Left ventricle myocardium inferior (tissue), 1 donor: ENCODE results near the gene PRKCB. TPM values are rescaled to one million over a fixed set of nuclear protein-coding genes. Genes with fewer than 3 reads are reported as not detected.
"Not testable (repeated sequence)": the region's sequence is repeated elsewhere in the genome, so short reads cannot be mapped to it uniquely, and the experiment has no call there.

Experiments used
- DNase-seq: peaks from one replicate; pipeline ENCODE4 v3.0.0-alpha.2; 2020
- H3K27ac ChIP-seq: fragments of 200-600 bp; replicated peaks from 2 replicates; pipeline ENCODE4 v1.8.0; 2021
- H3K27me3 ChIP-seq: fragments of 200-600 bp; 2 replicates; pipeline ENCODE4 v1.8.0; 2021; ENCODE audit warnings: low read depth
- H3K36me3 ChIP-seq: fragments of 200-600 bp; 2 replicates; pipeline ENCODE4 v1.8.0; 2021
- H3K4me1 ChIP-seq: fragments of 200-600 bp; 2 replicates; pipeline ENCODE4 v1.8.0; 2021
- H3K4me3 ChIP-seq: fragments of 200-600 bp; 2 replicates; pipeline ENCODE4 v1.8.0; 2021; ENCODE audit warnings: mild to moderate bottlenecking, moderate library complexity
- H3K9me3 ChIP-seq: fragments of 200-600 bp; replicated peaks from 2 replicates; pipeline ENCODE4 v1.8.0; 2021
- intact Hi-C: fragments of 100-400 bp; cut with micrococcal nuclease; formaldehyde crosslinking; loops from one replicate; pipeline ENCODE4 v1.11.0; 2022
- total RNA-seq: library from RNA; stranded (reverse); fragmentation: NEBNext Ultra II Directional; extraction: Animal tissue kit (Norgen Biotek cat#: 25700); gene quantifications from one replicate; pipeline ENCODE4 v1.2.1, GENCODE V29; 2021
- TF ChIP-seq, protein P1 (sequence below): fragments of 200-600 bp; IDR thresholded peaks from 2 replicates; pipeline ENCODE4 v1.8.0; 2021; ENCODE audit warnings: antibody characterized with exemption, mild to moderate bottlenecking, borderline replicate concordance
- donor health status: DM: no; HTN: yes; CAD: no; lungs with severe emphysema.

Gene PRKCB
- total RNA-seq, 1 donor from 2014 or later = 1.6 TPM

DNA sequence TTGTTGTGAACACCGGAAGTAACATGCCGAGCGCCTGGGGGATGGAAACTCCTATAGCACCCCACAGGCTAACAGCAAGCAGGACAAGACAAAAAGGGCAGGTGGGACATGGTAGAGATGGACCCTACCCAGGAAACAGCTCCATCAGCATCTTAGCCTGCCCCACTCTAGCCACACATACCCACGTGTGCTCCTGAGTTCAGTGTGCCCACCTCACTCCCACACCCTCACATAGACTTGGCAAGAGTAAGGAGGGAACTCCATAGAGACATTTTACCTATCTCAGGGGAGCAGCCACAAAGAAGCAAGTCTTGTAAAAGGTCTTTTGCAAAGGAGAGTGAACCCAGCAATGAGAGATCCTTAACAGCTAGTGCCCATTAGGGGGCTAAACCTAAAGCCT is 382.5 kb downstream of the PRKCB start:
- Histone ChIP-seq H3K27ac (no peak overlapping the region), H3K9me3 (no peaks in the 10 kb centered on the region), H3K4me3 (no peak overlapping the region), H3K4me1 (no peaks in the 10 kb centered on the region), H3K27me3 (peaks cover 7% of the 10 kb centered on the region), H3K36me3 (no peaks in the 10 kb centered on the region)
- DNase-seq = no peak
- intact Hi-C loops = no loop called here
- TF ChIP-seq, protein P1, sequence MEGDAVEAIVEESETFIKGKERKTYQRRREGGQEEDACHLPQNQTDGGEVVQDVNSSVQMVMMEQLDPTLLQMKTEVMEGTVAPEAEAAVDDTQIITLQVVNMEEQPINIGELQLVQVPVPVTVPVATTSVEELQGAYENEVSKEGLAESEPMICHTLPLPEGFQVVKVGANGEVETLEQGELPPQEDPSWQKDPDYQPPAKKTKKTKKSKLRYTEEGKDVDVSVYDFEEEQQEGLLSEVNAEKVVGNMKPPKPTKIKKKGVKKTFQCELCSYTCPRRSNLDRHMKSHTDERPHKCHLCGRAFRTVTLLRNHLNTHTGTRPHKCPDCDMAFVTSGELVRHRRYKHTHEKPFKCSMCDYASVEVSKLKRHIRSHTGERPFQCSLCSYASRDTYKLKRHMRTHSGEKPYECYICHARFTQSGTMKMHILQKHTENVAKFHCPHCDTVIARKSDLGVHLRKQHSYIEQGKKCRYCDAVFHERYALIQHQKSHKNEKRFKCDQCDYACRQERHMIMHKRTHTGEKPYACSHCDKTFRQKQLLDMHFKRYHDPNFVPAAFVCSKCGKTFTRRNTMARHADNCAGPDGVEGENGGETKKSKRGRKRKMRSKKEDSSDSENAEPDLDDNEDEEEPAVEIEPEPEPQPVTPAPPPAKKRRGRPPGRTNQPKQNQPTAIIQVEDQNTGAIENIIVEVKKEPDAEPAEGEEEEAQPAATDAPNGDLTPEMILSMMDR = no peak

DNA sequence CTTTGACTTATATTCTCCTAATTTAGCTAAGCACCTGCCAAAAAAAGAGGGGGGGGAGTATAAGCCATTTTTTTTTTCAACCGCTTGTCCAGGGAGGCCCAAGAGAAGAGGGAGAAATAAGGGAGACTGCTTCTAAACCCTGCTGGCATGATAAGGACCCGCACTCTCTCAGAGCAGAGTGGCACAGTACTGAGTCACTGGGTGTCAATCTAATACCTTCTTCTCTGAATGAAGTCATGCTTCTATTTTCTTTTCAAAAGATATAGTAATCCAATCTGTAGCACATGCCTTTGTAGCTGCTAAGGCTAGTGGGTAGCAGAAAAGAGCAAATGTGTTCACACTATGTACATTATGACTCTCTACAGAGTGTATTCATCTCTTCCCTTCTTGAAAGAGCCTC is 385.4 kb downstream of the PRKCB start:
- Histone ChIP-seq H3K27me3 (no peaks in the 10 kb centered on the region), H3K9me3 (no peaks in the 10 kb centered on the region), H3K4me1 (no peaks in the 10 kb centered on the region), H3K36me3 (no peaks in the 10 kb centered on the region), H3K4me3 (no peak overlapping the region), H3K27ac (no peak overlapping the region)
- TF ChIP-seq, protein P1 = no peak
- intact Hi-C loops = no loop called here
- no peak for DNase-seq

DNA sequence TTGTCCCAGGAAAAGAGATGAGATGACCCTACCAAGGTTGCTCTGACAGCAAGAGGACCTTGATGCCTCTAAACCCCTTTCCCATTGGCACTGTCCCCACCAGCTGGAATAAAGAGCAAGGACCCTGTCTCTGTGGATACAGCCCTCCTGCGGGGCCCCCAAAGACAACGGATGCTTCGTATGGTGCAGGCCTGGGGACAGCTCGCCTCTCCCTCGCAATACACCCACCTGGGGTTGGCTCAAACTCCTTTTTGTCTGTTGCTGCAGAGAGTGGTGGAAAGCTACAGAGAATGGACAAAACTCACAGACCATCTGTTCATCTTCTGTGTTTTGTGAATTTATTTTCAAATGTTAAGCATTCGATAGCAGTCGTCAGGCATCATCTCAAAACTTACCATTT is 392.7 kb downstream of the PRKCB start:
- Histone ChIP-seq H3K36me3 (no peaks in the 10 kb centered on the region), H3K9me3 (no peaks in the 10 kb centered on the region), H3K4me1 (no peaks in the 10 kb centered on the region), H3K27ac (no peak overlapping the region), H3K27me3 (peaks cover 17% of the 10 kb centered on the region), H3K4me3 (no peak overlapping the region)
- TF ChIP-seq, protein P1 = no peak
- intact Hi-C loops = no loop called here
- no peak for DNase-seq

DNA sequence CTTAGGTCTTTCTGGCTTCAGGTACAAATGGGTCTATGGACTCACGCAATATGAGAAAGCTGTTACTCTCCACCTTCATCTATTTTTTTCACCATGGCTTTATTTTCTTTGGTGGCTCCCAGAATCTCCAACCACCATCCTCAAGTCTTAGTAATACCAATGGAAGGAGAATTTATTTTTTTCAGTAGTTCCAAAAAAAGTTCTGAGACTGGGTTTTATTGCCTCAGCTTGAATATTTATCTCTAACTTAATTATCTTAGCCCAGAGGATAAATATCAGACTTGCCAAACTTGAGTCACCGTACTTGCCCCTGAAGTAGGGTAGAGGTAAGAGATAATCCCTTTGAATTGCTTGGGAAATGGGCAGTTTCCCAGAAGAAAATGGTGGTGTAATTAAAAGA is 397.2 kb downstream of the PRKCB start:
- peaks cover 27% of the 10 kb centered on the region for H3K27me3 ChIP-seq
- H3K4me3 ChIP-seq = no peak overlapping the region
- no peaks in the 10 kb centered on the region for H3K36me3 ChIP-seq
- DNase-seq = no peak
- intact Hi-C loops = no loop called here
- peaks cover 20% of the 10 kb centered on the region for H3K9me3 ChIP-seq
- no peak overlapping the region for H3K27ac ChIP-seq
- TF ChIP-seq, protein P1 = no peak
- no peaks in the 10 kb centered on the region for H3K4me1 ChIP-seq

DNA sequence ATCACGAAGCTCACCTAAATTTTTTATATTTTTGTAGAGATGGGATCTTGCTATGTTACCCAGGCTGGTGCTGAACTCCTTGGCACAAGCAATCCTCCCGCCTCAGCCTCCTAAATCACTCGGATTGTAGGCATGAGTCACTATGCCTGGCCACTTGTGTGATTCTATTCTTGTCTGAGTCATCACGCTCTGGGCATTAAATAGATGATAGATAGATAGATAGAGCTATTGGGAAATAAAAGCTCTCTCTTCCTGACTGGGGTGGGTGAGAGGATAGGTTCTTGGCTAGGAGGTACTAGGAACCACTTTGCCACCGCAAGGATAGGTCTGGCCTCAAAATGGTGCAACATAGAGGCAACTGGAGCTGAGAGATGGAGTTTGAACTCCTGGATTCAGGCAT is 399.0 kb downstream of the PRKCB start:
- Histone ChIP-seq H3K4me3 (no peak overlapping the region), H3K27me3 (peaks cover 26% of the 10 kb centered on the region), H3K27ac (no peak overlapping the region), H3K4me1 (no peaks in the 10 kb centered on the region), H3K9me3 (peaks cover 23% of the 10 kb centered on the region), H3K36me3 (no peaks in the 10 kb centered on the region)
- TF ChIP-seq, protein P1 = no peak
- intact Hi-C loops = no loop called here
- DNase-seq = no peak

DNA sequence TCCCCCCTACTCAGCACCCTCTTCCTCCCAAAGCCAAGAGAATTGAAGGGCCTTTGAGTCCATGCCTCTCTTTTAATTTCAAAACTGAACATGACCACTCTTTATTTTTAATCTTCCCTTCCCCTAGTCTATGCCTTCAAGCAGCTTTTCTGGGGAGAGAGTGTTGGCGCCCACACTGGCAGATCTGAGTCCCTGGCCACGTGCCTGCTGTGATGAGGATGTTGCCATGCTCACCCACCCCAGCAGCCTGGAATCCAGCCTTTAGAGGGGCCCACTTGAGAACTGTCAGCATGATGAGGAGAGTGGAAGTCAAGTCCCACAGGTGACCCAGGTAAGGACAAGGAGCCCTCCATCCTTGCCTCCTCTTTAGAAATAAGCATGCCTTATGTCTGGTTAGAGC is 400.0 kb downstream of the PRKCB start:
- no peak for DNase-seq
- no peak overlapping the region for H3K27ac ChIP-seq
- no peaks in the 10 kb centered on the region for H3K36me3 ChIP-seq
- no peak overlapping the region for H3K4me3 ChIP-seq
- peaks cover 16% of the 10 kb centered on the region for H3K27me3 ChIP-seq
- intact Hi-C loops = no loop called here
- peaks cover 23% of the 10 kb centered on the region for H3K9me3 ChIP-seq
- no peaks in the 10 kb centered on the region for H3K4me1 ChIP-seq
- TF ChIP-seq, protein P1 = no peak

DNA sequence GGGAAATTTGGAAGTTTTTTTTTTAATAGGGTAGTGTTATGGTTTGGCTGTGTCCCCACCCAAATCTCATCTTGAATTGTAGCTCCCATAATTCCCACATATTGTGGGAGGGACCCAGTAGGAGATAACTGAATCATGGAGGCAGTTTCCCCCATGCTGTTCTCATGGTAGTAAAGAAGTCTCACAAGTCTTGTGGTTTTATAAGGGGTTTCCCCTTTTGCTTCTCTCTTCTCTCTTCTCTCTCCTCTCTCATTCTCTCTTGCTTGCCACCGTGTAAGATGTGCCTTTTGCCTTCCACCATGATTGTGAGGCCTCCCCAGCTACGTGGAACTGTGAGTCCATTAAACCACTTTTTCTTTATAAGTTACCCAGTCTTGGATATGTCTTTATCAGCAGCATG is 403.1 kb downstream of the PRKCB start:
- H3K4me3 ChIP-seq, H3K27ac ChIP-seq, H3K4me1 ChIP-seq, DNase-seq, H3K36me3 ChIP-seq, intact Hi-C loops: not testable (repeated sequence)
- peaks cover 18% of the 10 kb centered on the region for H3K27me3 ChIP-seq
- H3K9me3 ChIP-seq = peaks cover 23% of the 10 kb centered on the region
